DND-41 (cell line): ENCODE results near the gene RICTOR.
"Not testable (repeated sequence)": the region's sequence is repeated elsewhere in the genome, so short reads cannot be mapped to it uniquely, and the experiment has no call there.

Experiments
- ATAC-seq: fragments of 200-7000 bp; cut with Tn5 transposase; 3 replicates; pipeline ENCODE4 v1.9.1; 2021; ENCODE audit warnings: low read depth; ENCODE audit not compliant: insufficient read depth
- DNase-seq: peaks from one replicate; pipeline ENCODE4 v3.0.0-alpha.2; 2020
- H2AFZ ChIP-seq: 2 replicates; pipeline ENCODE4 v1.6.0; 2012; ENCODE audit warnings: low read depth, low read length
- H3K27ac ChIP-seq: 2 replicates; pipeline ENCODE4 v1.5.1; 2012; ENCODE audit warnings: low read length, inconsistent platforms
- H3K27me3 ChIP-seq: fragments of 200-600 bp; sonication (generic); 2 replicates; pipeline ENCODE4 v1.6.0; 2012; ENCODE audit warnings: low read length, mild to moderate bottlenecking, inconsistent platforms; ENCODE audit not compliant: insufficient read depth, poor library complexity
- H3K36me3 ChIP-seq: 2 replicates; pipeline ENCODE4 v1.5.1; 2012; ENCODE audit warnings: low read length, inconsistent platforms; ENCODE audit not compliant: insufficient read depth
- H3K4me1 ChIP-seq: 2 replicates; pipeline ENCODE4 v1.5.1; 2012; ENCODE audit warnings: mild to moderate bottlenecking, low read length; ENCODE audit not compliant: insufficient read depth
- H3K4me2 ChIP-seq: 2 replicates; pipeline ENCODE4 v1.6.0; 2012; ENCODE audit warnings: mild to moderate bottlenecking, moderate library complexity, low read length, inconsistent platforms; ENCODE audit not compliant: insufficient read depth
- H3K4me3 ChIP-seq, 2 experiments: fragments of 200-600 bp in 1 of 2; shearing (Covaris generic) in 1 of 2; 2 replicates each; pipeline ENCODE4 v1.5.1; 2012 to 2016; ENCODE audit warnings: inconsistent platforms in 2 of 2, low read length in 2 of 2, mild to moderate bottlenecking in 2 of 2, low read depth in 1 of 2, moderate library complexity in 1 of 2
- H3K79me2 ChIP-seq: 2 replicates; pipeline ENCODE4 v1.6.0; 2012; ENCODE audit warnings: low read length, inconsistent platforms; ENCODE audit not compliant: insufficient read depth
- H3K9ac ChIP-seq: 2 replicates; pipeline ENCODE4 v1.6.0; 2012; ENCODE audit warnings: low read depth, mild to moderate bottlenecking, inconsistent platforms, low read length, moderate library complexity
- H3K9me3 ChIP-seq: 2 replicates; pipeline ENCODE4 v1.5.1; 2012; ENCODE audit warnings: low read length, moderate library complexity, mild to moderate bottlenecking, inconsistent platforms; ENCODE audit not compliant: insufficient read depth, severe bottlenecking
- H4K20me1 ChIP-seq: 2 replicates; pipeline ENCODE4 v1.6.0; 2012; ENCODE audit warnings: low read length; ENCODE audit not compliant: insufficient read depth
- EZH2 ChIP-seq: IDR thresholded peaks from 3 replicates; pipeline ENCODE4 v1.6.1; 2012; ENCODE audit warnings: borderline replicate concordance, low read depth, mild to moderate bottlenecking, moderate library complexity, low read length, inconsistent platforms; ENCODE audit not compliant: severe bottlenecking
- TF ChIP-seq, protein P1 (sequence below): IDR thresholded peaks from 2 replicates; pipeline ENCODE4 v1.5.1; 2012; ENCODE audit warnings: borderline replicate concordance, low read length, moderate library complexity, mild to moderate bottlenecking; ENCODE audit not compliant: poor library complexity, severe bottlenecking; ENCODE audit errors: extremely low read depth

Gene RICTOR

DNA sequence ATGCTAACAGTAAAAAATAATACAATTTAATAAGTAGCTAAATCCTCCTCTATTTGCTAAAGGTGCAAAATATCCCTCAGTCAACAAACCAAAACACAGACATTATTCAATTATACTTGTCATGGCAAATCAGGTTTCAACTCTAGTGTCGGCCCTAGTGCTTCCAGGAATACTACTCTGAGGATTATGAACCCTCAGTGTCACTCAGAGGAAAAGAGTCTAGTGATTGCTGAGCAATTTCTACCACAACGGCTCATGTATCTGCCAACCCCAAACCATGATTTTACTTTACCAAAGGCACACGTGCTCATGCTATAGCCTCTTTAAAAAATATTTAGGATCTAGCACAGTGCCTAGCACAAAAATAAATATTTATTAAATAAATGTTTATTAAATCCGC, 21.0 kb downstream of the RICTOR start:
- peaks cover 97% of the 10 kb centered on the region for H3K79me2 ChIP-seq
- TF ChIP-seq, protein P1, sequence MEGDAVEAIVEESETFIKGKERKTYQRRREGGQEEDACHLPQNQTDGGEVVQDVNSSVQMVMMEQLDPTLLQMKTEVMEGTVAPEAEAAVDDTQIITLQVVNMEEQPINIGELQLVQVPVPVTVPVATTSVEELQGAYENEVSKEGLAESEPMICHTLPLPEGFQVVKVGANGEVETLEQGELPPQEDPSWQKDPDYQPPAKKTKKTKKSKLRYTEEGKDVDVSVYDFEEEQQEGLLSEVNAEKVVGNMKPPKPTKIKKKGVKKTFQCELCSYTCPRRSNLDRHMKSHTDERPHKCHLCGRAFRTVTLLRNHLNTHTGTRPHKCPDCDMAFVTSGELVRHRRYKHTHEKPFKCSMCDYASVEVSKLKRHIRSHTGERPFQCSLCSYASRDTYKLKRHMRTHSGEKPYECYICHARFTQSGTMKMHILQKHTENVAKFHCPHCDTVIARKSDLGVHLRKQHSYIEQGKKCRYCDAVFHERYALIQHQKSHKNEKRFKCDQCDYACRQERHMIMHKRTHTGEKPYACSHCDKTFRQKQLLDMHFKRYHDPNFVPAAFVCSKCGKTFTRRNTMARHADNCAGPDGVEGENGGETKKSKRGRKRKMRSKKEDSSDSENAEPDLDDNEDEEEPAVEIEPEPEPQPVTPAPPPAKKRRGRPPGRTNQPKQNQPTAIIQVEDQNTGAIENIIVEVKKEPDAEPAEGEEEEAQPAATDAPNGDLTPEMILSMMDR, result no peak
- TF ChIP-seq EZH2, result no peak
- H3K4me1 ChIP-seq, result peaks cover 10% of the 10 kb centered on the region; the same call in 1 of the 2 replicates
- no peak for DNase-seq
- H3K9ac ChIP-seq, result no peak overlapping the region
- H3K27me3 ChIP-seq, result no peaks in the 10 kb centered on the region
- peaks cover 31% of the 10 kb centered on the region for H4K20me1 ChIP-seq
- peaks cover 12% of the 10 kb centered on the region for H3K36me3 ChIP-seq
- no peak overlapping the region for H3K27ac ChIP-seq
- no peak overlapping the region for H3K4me2 ChIP-seq
- H3K9me3 ChIP-seq, result no peaks in the 10 kb centered on the region
- no peak for ATAC-seq
- H2AFZ ChIP-seq, result no peak overlapping the region
- H3K4me3 ChIP-seq, result no peak overlapping the region

DNA sequence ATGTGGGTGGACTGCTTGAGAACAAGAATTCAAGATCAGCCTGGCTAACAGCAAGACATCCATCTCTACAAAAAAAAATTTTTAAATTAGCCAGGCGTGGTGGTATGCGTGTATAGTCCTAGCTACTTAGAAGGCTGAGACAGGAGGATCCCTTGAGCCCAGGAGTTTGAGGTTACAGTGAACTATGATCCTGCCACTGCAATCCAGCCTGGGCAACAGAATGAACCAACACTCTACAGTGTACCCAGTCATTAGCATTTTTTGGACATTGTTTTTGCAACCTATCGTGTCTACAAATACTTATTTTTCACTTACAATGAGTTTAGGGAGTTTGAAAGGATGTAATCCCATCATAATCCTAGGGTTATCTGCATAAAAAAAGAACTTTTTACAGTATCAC, 22.1 kb downstream of the RICTOR start:
- H3K36me3 ChIP-seq, result peaks cover 12% of the 10 kb centered on the region
- H3K4me2 ChIP-seq, result no peak overlapping the region
- no peaks in the 10 kb centered on the region for H3K4me1 ChIP-seq
- H2AFZ ChIP-seq, result no peak overlapping the region
- H3K27ac ChIP-seq, result no peak overlapping the region
- H4K20me1 ChIP-seq, result peaks cover 31% of the 10 kb centered on the region
- no peaks in the 10 kb centered on the region for H3K27me3 ChIP-seq
- ATAC-seq (no peak), DNase-seq (no peak)
- no peak overlapping the region for H3K9ac ChIP-seq
- H3K4me3 ChIP-seq, result no peak overlapping the region
- peaks cover 97% of the 10 kb centered on the region for H3K79me2 ChIP-seq
- TF ChIP-seq EZH2, result no peak
- TF ChIP-seq, protein P1, result no peak
- H3K9me3 ChIP-seq, result no peaks in the 10 kb centered on the region

DNA sequence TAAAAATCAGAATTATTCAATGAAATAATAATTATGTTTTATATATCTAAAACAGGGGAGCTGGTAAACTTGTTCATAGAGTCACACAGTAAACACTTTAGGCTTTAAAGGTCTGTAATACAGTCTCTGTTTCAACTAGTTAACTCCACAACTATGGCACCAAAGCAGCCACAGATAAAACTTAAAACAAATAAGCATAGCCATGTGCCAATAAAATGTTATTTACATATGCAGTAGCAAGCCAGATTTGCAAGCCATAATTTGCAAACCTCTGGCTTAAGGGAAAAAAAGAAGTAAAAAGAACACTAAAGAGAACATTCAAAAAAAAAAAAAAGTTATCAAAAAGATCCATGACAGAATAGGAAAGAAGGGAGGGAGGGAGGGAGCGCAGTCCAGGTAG, 24.9 kb downstream of the RICTOR start:
- Histone ChIP-seq H3K9me3 (no peaks in the 10 kb centered on the region), H4K20me1 (peaks cover 26% of the 10 kb centered on the region; the same call in 1 of the 2 replicates), H3K4me1 (no peaks in the 10 kb centered on the region), H3K27ac (no peak overlapping the region), H3K9ac (no peak overlapping the region), H3K4me2 (no peak overlapping the region), H3K36me3 (no peaks in the 10 kb centered on the region), H2AFZ (no peak overlapping the region), H3K79me2 (peaks cover 97% of the 10 kb centered on the region), H3K27me3 (no peaks in the 10 kb centered on the region), H3K4me3 (no peak overlapping the region)
- DNase-seq (no peak), ATAC-seq (no peak)
- TF ChIP-seq, protein P1, result no peak
- no peak for TF ChIP-seq EZH2

DNA sequence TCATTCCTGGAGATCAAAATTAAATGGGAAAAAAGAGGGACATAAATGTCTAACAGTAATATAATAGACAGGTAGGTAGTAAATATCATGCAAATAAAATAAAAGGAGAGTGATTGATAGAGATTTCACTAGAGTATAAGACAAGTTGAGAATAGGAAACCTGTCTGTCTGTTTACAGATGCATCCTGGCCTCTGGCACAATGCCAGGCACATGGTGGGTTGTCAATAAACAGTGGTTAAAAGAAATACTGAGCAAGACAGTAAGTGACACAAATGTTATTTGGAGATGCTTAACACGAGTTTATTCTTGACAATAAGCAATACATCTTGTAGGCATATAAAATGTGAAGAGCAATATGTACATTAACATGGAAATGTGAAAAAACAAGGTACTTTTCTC, 33.3 kb downstream of the RICTOR start:
- TF ChIP-seq EZH2, result no peak
- TF ChIP-seq, protein P1, result no peak
- no peak overlapping the region for H2AFZ ChIP-seq
- H3K4me1 ChIP-seq, result no peaks in the 10 kb centered on the region
- H3K4me3 ChIP-seq, result no peak overlapping the region
- no peaks in the 10 kb centered on the region for H3K27me3 ChIP-seq
- H3K79me2 ChIP-seq, result peaks cover 67% of the 10 kb centered on the region
- peaks cover 15% of the 10 kb centered on the region for H3K36me3 ChIP-seq
- no peak for ATAC-seq
- peaks cover 14% of the 10 kb centered on the region; the same call in 1 of the 2 replicates for H4K20me1 ChIP-seq
- H3K4me2 ChIP-seq, result no peak overlapping the region
- peaks cover 4% of the 10 kb centered on the region for H3K9me3 ChIP-seq
- no peak for DNase-seq
- H3K27ac ChIP-seq, result no peak overlapping the region
- H3K9ac ChIP-seq, result no peak overlapping the region

DNA sequence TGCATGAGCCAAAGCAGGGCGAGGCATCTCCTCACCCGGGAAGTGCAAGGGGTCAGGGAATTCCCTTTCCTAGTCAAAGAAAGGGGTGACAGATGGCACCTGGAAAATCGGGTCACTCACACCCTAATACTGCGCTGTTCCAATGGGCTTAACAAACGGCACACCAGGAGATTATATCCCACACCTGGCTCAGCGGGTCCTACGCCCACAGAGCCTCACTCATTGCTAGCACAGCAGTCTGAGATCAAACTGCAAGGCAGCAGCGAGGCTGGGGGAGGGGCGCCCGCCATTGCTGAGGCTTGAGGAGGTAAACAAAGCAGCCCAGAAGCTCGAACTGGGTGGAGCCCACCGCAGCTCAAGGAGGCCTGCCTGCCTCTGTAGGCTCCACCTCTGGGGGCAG, 39.7 kb downstream of the RICTOR start:
- not testable (repeated sequence) for H2AFZ ChIP-seq, H4K20me1 ChIP-seq, H3K4me1 ChIP-seq, H3K9ac ChIP-seq, H3K4me3 ChIP-seq, DNase-seq, H3K36me3 ChIP-seq, ATAC-seq, H3K9me3 ChIP-seq, H3K27me3 ChIP-seq, H3K27ac ChIP-seq, H3K4me2 ChIP-seq
- H3K79me2 ChIP-seq, result peaks cover 71% of the 10 kb centered on the region
